ENCODE results near the gene PCNT. TPM values are rescaled to one million over a fixed set of nuclear protein-coding genes. Genes with fewer than 3 reads are reported as not detected.

The PCNT gene
- polyA plus RNA-seq, 1 experiment: 8.5 TPM

- ChIA-PET POLR2A (no interaction called here), CTCF (no interaction called here)
- Histone ChIP-seq H3K27ac (ENCODE audit: low read depth, low read length) (no peak overlapping the region), H3K27me3 (ENCODE audit: control insufficient read depth, insufficient read depth, low read length) (no peaks in the 10 kb centered on the region), H3K9me3 (ENCODE audit: control insufficient read depth, insufficient read depth, low read length) (no peaks in the 10 kb centered on the region; the same call in 1 of the 2 replicates), H3K4me3 (ENCODE audit: low read depth, low read length) (no peak overlapping the region)
- no peak for TF ChIP-seq CTCF (IDR thresholded peaks at IDR 0.05; ENCODE audit: low read depth, low read length)
- DNase-seq (ENCODE audit: low read depth, low spot score): no peak
Measured at GRCh38 chr21:46355161-46356004, 31.4 kb downstream of the PCNT start.

- H3K27ac ChIP-seq (ENCODE audit: low read depth, low read length): no peak overlapping the region
- DNase-seq (ENCODE audit: low read depth, low spot score): no peak
- no peaks in the 10 kb centered on the region; the same call in 1 of the 2 replicates for H3K9me3 ChIP-seq (ENCODE audit: control insufficient read depth, insufficient read depth, low read length)
- no peak for TF ChIP-seq CTCF (IDR thresholded peaks at IDR 0.05; ENCODE audit: low read depth, low read length)
- ChIA-PET POLR2A (no interaction called here), CTCF (no interaction called here)
- H3K4me3 ChIP-seq (ENCODE audit: low read depth, low read length): no peak overlapping the region
- H3K27me3 ChIP-seq (ENCODE audit: control insufficient read depth, insufficient read depth, low read length): no peaks in the 10 kb centered on the region
Measured at GRCh38 chr21:46356005-46356338, 32.0 kb downstream of the PCNT start.

- POLR2A ChIA-PET: no interaction called here
Measured at GRCh38 chr21:46356494-46357334, 32.8 kb downstream of the PCNT start.

GRCh38 chr21:46357335-46357604 lies 33.3 kb downstream of the PCNT start:
- no peaks in the 10 kb centered on the region for H3K27me3 ChIP-seq (ENCODE audit: control insufficient read depth, insufficient read depth, low read length)
- POLR2A ChIA-PET: no interaction called here
- no peak overlapping the region for H3K4me3 ChIP-seq (ENCODE audit: low read depth, low read length)
- no peak overlapping the region for H3K27ac ChIP-seq (ENCODE audit: low read depth, low read length)
- CTCF ChIA-PET: no interaction called here
- no peaks in the 10 kb centered on the region; the same call in 1 of the 2 replicates for H3K9me3 ChIP-seq (ENCODE audit: control insufficient read depth, insufficient read depth, low read length)
- no peak for DNase-seq (ENCODE audit: low read depth, low spot score)
- no peak for TF ChIP-seq CTCF (IDR thresholded peaks at IDR 0.05; ENCODE audit: low read depth, low read length)

More at GRCh38 chr21:46356494-46357334, 32.8 kb downstream of the PCNT start:
- Histone ChIP-seq H3K27me3 (ENCODE audit: control insufficient read depth, insufficient read depth, low read length) (no peaks in the 10 kb centered on the region), H3K27ac (ENCODE audit: low read depth, low read length) (no peak overlapping the region), H3K9me3 (ENCODE audit: control insufficient read depth, insufficient read depth, low read length) (no peaks in the 10 kb centered on the region; the same call in 1 of the 2 replicates), H3K4me3 (ENCODE audit: low read depth, low read length) (no peak overlapping the region)
- no peak for DNase-seq (ENCODE audit: low read depth, low spot score)
- CTCF ChIA-PET: no interaction called here
- no peak for TF ChIP-seq CTCF (IDR thresholded peaks at IDR 0.05; ENCODE audit: low read depth, low read length)
